AG04449 (cell line): Measurements from ENCODE around the gene NPHP4.

Experiments
- CTCF ChIA-PET: fragments of 350-600 bp; formaldehyde crosslinking; extraction: SDS; loops from one replicate; lab custom pipeline; 2021; ENCODE audit warnings: antibody characterized with exemption; lab: Yijun Ruan, JAX
- POLR2A ChIA-PET: fragments of 400-600, 350-600 bp; formaldehyde crosslinking; extraction: SDS; loops from one replicate; lab custom pipeline; 2020; ENCODE audit warnings: antibody characterized with exemption, inconsistent platforms; lab: Yijun Ruan, JAX
- DNase-seq: peaks from one replicate; pipeline ENCODE4 v3.0.0-alpha.2; 2010; ENCODE audit warnings: low read depth, low spot score
- H3K4me3 ChIP-seq: 2 replicates; pipeline ENCODE4 v1.5.1; 2011; ENCODE audit warnings: low read depth, mild to moderate bottlenecking, control low read depth, low read length
- TF ChIP-seq, protein P1 (sequence below): IDR thresholded peaks from one replicate; pipeline ENCODE4 v1.5.1; 2011; ENCODE audit warnings: mild to moderate bottlenecking, moderate library complexity, low read length, control low read depth, inconsistent platforms; ENCODE audit not compliant: insufficient read depth; ENCODE audit errors: missing control alignments

NPHP4 gene

GRCh38 chr1:5937373-5937857, 54.8 kb downstream of the NPHP4 start:
- POLR2A ChIA-PET, result no interaction called here
- H3K4me3 ChIP-seq, result no peak overlapping the region
- CTCF ChIA-PET, result interaction anchor here (1.3 kb wide), 1 partner anchor 37 kb away, joined by 3 read pairs; no protein-coding TSS in a partner anchor
- DNase-seq, result no peak
- TF ChIP-seq, protein P1, sequence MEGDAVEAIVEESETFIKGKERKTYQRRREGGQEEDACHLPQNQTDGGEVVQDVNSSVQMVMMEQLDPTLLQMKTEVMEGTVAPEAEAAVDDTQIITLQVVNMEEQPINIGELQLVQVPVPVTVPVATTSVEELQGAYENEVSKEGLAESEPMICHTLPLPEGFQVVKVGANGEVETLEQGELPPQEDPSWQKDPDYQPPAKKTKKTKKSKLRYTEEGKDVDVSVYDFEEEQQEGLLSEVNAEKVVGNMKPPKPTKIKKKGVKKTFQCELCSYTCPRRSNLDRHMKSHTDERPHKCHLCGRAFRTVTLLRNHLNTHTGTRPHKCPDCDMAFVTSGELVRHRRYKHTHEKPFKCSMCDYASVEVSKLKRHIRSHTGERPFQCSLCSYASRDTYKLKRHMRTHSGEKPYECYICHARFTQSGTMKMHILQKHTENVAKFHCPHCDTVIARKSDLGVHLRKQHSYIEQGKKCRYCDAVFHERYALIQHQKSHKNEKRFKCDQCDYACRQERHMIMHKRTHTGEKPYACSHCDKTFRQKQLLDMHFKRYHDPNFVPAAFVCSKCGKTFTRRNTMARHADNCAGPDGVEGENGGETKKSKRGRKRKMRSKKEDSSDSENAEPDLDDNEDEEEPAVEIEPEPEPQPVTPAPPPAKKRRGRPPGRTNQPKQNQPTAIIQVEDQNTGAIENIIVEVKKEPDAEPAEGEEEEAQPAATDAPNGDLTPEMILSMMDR, result no peak

- POLR2A ChIA-PET, result no interaction called here
- H3K4me3 ChIP-seq, result no peak overlapping the region
- CTCF ChIA-PET, result no interaction called here
- TF ChIP-seq, protein P1, result no peak
- no peak for DNase-seq
Observed at GRCh38 chr1:5936621-5937372, 55.4 kb downstream of the NPHP4 start.

DNA sequence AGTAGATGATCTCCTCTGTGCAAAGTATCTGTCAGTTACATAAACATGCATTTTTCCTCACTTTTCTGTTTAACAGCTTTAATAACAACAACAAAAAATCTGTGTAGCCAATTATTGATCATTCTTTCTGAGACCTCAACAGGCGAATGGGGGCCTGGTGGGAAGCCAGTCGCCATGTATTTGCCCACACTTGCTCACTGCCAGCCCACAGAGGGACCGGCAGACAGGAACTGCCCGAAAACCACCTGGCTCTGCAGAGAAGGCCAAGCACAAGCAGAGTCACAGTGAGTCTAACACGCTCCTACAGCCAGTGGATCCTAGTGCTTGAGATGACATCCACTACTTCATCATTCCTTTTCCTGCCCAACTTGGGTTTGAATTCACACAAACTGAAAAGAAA, 56.1 kb downstream of the NPHP4 start:
- ChIA-PET POLR2A (no interaction called here), CTCF (no interaction called here)
- DNase-seq, result no peak
- TF ChIP-seq, protein P1, result no peak
- no peak overlapping the region for H3K4me3 ChIP-seq

GRCh38 chr1:5935026-5935425, 57.2 kb downstream of the NPHP4 start:
- DNase-seq, result no peak
- TF ChIP-seq, protein P1, result no peak
- POLR2A ChIA-PET, result no interaction called here
- no peak overlapping the region for H3K4me3 ChIP-seq
- CTCF ChIA-PET, result no interaction called here

- TF ChIP-seq, protein P1, result no peak
- ChIA-PET POLR2A (no interaction called here), CTCF (interaction anchor here (1.1 kb wide), 1 partner anchor 17 kb away, joined by 3 read pairs; no protein-coding TSS in a partner anchor)
- DNase-seq, result no peak
- no peak overlapping the region for H3K4me3 ChIP-seq
Observed at GRCh38 chr1:5934058-5934884, 58.0 kb downstream of the NPHP4 start.

GRCh38 chr1:5933676-5934057, 58.6 kb downstream of the NPHP4 start:
- POLR2A ChIA-PET, result no interaction called here
- CTCF ChIA-PET, result interaction anchor here (0.9 to 1.1 kb wide), 2 partner anchors 16 to 42 kb away, joined by 3 read pairs; no protein-coding TSS in a partner anchor

More at GRCh38 chr1:5933676-5934057, 58.6 kb downstream of the NPHP4 start:
- TF ChIP-seq, protein P1, result no peak
- no peak overlapping the region for H3K4me3 ChIP-seq
- DNase-seq, result no peak
